Lower leg skin (tissue), 4 donors: ENCODE measurements around the gene LAMC3. TPM values are rescaled to one million over a fixed set of nuclear protein-coding genes. Genes with fewer than 3 reads are reported as not detected.

Source experiments
- DNase-seq, 2 donors: peaks; one replicate each; pipeline ENCODE4 v3.0.0-alpha.2; 2019; ENCODE audit warnings: low spot score in 2 of 2
- H3K4me3 ChIP-seq: fragments of 200-600 bp; sonication (generic); 2 replicates; pipeline ENCODE4 v1.5.1; 2017; ENCODE audit warnings: mild to moderate bottlenecking, low read depth; ENCODE audit not compliant: poor library complexity, severe bottlenecking
- POLR2A ChIP-seq, 2 donors: fragments of 450-650 bp; IDR thresholded peaks; one replicate each; pipeline ENCODE4 v1.6.1; 2016 to 2017; ENCODE audit warnings: antibody characterized with exemption in 2 of 2, mild to moderate bottlenecking in 1 of 2, moderate library complexity in 1 of 2
- WGBS, 2 donors: methylation state at CpG; one replicate each; pipeline ENCODE4 v1.1.5; 2018; 5-methylcytosine and 5-hydroxymethylcytosine counted together
- intact Hi-C: fragments of 100-400 bp; cut with DNase I; formaldehyde crosslinking; loops from one replicate; pipeline ENCODE4 v1.15.0; 2023; ENCODE audit warnings: low total_unique reads
- total RNA-seq, 4 donors: library from RNA; depleted of rRNA; stranded (reverse); fragments of >200 nt; gene quantifications; one replicate each; pipeline ENCODE4 v1.1.0, GENCODE V29; 2016
- TF ChIP-seq, protein P1 (sequence below), 3 donors: fragments of 450-650 bp; IDR thresholded peaks; one replicate each; pipeline ENCODE4 v1.5.1; 2016; ENCODE audit warnings: antibody characterized with exemption in 3 of 3, mild to moderate bottlenecking in 3 of 3, moderate library complexity in 2 of 3

Gene LAMC3
- total RNA-seq, 4 donors from 2014 or later = 9.1 to 23.0 (median 11.2) TPM

DNA sequence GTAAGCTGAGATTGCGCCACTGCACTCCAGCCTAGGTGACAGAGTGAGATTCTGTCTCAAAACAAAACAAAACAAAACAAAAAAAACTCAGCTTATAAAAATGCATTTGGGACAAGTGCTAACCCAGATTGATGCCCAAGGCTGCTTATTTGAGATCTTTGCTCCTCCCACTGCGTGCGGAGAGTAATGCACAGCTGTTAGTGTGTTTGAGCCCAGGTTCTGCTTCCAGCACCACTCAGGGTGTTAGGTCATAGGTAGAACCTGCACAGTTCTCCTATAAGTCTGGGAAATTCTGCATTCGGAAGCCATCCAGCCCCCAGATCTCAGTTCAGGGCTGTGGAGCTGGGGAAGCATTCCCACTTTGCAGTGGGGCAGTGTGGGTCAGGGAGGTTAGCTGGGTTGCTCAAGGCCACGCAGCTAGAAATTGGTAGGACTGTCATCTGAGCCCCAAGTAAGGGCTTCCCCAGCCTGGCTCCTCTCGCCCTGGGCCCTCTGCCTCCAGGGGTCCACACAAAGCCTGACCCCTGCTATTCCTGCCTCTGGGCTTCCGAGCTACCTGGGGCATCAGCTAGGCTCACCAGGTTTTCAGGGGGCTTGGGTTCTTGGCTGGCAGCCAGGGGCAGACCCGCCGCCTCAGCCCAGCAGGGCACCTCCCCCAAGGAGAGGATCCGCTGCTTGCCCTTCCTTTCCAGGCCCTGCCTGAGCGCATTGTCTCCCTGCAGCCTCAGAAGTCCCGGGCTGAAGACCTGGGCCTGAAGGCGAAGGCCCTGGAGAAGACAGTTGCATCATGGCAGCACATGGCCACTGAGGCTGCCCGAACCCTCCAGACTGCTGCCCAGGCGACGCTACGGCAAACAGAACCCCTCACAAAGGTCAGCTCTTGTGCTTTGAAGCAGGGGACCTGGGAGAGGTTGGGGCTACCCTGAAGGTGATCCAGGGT lies 69.7 kb downstream of the LAMC3 start:
- intact Hi-C loops = no loop called here
- 84 to 94% methylated on average over 15 to 17 of the region's 17 CpGs for WGBS, 2 donors
- TF ChIP-seq POLR2A (IDR thresholded peaks at IDR 0.05) = no peak
- TF ChIP-seq, protein P1, sequence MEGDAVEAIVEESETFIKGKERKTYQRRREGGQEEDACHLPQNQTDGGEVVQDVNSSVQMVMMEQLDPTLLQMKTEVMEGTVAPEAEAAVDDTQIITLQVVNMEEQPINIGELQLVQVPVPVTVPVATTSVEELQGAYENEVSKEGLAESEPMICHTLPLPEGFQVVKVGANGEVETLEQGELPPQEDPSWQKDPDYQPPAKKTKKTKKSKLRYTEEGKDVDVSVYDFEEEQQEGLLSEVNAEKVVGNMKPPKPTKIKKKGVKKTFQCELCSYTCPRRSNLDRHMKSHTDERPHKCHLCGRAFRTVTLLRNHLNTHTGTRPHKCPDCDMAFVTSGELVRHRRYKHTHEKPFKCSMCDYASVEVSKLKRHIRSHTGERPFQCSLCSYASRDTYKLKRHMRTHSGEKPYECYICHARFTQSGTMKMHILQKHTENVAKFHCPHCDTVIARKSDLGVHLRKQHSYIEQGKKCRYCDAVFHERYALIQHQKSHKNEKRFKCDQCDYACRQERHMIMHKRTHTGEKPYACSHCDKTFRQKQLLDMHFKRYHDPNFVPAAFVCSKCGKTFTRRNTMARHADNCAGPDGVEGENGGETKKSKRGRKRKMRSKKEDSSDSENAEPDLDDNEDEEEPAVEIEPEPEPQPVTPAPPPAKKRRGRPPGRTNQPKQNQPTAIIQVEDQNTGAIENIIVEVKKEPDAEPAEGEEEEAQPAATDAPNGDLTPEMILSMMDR (IDR thresholded peaks at IDR 0.05) = no peak
- H3K4me3 ChIP-seq = no peak overlapping the region
- no peak for DNase-seq

DNA sequence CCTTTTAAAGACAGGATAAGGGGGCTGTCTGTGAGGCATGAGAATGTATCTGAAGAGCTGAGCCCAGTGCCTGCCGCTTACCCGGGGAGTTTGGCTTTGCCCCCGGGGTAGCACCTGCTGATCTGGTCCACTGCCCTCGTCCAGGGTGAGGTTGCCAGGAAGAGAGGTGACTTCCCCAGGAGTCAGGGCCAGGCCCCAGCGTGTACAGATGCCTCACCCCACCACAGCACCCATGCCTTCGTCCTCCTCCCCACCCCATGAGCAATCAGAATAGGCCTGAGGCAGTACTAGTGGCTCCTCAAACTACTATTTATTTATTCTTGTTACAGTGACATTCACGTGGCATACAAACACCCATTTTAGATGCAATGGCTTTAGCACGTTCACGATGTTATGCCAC lies 71.6 kb downstream of the LAMC3 start:
- no peak overlapping the region for H3K4me3 ChIP-seq
- no peak for DNase-seq
- 45 to 60% methylated on average over 9 of the region's 9 CpGs for WGBS, 2 donors
- no peak for TF ChIP-seq POLR2A (IDR thresholded peaks at IDR 0.05)
- TF ChIP-seq, protein P1 (IDR thresholded peaks at IDR 0.05) = no peak
- intact Hi-C loops = no loop called here

DNA sequence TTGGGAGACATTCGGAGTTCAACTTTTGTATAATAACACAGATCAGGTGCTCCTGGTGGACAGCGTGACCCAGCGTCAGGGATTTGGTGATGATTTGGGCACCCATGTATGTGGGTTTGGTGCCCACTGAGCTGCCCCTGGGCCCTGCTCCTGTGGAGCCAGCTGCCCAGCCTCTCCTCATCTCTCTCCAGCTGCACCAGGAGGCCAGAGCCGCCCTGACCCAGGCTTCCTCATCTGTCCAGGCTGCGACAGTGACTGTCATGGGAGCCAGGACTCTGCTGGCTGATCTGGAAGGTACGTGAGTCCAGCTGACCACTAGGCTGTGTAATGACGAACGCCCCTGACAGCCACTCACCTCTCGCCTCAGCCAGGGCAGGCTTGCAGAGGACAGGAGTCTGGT lies 72.9 kb downstream of the LAMC3 start:
- no peak overlapping the region for H3K4me3 ChIP-seq
- TF ChIP-seq POLR2A (IDR thresholded peaks at IDR 0.05) = no peak
- TF ChIP-seq, protein P1 (IDR thresholded peaks at IDR 0.05) = no peak
- intact Hi-C loops = no loop called here
- DNase-seq = no peak
- WGBS, 2 donors = 94 to 95% methylated on average over 7 to 9 of the region's 9 CpGs

DNA sequence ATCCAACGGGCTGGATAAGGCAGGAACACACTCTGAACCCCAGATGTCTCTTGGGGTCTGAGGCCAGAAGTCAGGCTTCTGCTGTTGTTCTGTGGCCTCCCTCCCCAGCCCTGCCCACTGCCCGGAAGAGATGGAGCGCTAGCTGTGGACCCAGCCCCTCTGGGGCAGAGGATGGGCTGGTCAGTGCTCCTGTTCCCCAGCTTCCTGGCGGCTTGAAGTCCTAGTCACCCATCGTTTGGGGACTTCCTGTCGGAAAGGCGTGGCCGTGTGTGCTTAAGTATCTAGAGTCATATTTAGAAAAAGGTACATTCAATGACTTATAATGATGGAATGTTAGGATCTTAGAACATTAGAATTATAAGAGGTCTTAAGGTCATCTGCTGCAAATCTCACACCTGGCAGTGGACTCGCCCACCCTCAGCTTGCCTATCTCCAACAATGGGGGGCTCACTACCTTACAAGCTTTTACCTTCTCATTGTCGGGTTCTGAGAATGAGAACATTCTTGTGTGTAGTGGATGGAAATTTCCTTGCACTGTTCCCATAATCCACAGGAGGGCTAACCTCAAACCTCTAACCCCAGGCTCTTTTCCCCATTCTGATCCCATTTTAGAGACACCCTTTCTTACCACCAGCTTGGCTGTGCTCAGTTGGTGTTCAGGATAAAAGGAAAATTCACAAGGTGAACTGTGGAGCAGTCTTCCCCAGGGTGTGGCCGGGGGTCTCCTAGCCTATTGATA lies 74.0 kb downstream of the LAMC3 start:
- no peak for TF ChIP-seq POLR2A (IDR thresholded peaks at IDR 0.05)
- TF ChIP-seq, protein P1 (IDR thresholded peaks at IDR 0.05) = no peak
- 57 to 68% methylated on average over 10 to 11 of the region's 11 CpGs for WGBS, 2 donors

DNA sequence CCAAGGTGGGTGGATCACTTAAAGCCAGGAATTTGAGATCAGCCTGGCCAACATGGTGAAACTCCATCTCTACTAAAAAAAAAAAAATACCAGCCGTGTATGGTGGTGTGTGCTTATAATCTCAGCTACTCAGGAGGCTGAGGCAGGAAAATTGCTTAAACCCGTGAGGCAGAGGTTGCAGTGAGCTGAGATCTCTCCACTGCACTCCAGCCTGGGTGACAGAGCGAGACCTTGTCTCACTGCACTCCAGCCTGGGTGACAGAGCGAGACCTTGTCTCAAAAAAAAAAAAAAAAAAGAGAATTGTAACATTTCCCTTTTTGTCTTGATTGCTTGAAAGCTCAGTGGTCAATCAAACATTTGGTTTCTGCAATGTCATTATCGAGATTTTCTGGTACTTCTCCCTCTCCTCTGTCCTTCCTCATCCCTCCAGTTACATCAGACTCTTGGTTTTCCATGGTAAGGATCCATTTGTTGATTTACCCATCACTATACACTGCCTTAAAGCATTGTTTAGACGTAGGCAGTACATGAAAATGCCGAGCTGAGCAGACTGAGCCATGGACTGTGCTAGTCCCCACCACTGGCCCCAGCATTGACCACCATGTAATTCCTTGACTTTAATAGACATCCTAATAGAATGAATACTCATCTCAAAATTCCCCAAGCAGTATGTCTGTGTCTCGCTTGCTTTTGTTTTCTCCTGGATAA lies 75.8 kb downstream of the LAMC3 start:
- no peak for DNase-seq
- intact Hi-C loops = no loop called here
- no peak for TF ChIP-seq POLR2A (IDR thresholded peaks at IDR 0.05)
- TF ChIP-seq, protein P1 (IDR thresholded peaks at IDR 0.05) = no peak
- H3K4me3 ChIP-seq = no peak overlapping the region
- 82% methylated on average over 8 of the region's 8 CpGs for WGBS, 2 donors

More for the DNA sequence above, 74.0 kb downstream of the LAMC3 start:
- no peak for DNase-seq
- intact Hi-C loops = no loop called here
- no peak overlapping the region for H3K4me3 ChIP-seq
